ENCODE data around the gene ARMC9.
A peak's percentile ranks its signal among the peaks of the same experiment; 100 is the strongest.

Gene ARMC9

DNA sequence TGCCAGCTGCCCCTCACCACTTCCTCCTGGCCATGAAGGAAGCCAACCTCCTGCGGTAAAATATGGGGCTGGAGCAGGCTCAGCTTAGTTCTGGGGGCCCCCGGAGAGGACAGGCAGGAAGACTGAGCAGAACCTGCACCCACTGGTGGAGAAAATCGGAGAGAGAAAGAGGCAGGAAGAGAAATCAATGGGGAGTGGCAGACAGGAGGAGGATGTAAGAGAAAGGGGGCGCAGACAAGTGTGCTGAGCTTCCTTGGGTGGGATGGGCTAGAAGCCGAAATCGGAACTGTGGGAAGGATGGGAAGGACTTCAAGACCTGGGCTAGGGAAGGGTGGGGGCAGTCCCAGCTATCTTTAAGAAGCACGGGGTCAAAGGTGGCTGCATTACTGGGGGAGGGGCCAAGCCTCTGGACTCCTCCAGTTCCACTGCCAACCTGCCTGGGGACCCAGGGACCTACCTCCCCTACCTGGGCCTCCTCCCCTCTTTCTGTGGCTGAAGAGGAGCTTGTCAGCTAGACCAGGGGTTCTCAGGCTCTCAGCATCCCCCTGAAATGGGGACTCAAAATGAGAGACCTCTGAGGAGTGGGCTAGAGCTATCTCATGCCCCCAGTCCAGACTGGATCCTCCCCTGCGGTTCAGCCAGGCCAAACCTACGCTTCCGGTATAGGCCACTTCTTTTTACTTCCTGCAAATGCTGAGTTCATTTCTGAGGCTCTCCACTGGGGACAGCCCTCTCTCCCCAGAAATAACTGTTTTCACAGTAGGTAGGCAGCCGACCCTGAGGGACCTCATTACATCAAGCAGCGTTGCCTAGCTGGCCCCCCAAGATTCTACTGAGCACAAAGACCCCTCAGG, 163.5 kb downstream of the ARMC9 start:
- TF ChIP-seq CTCF (IDR thresholded peaks at IDR 0.05; ENCODE audit: control insufficient read depth, insufficient read depth, low read depth, low read length, missing control alignments): no peak
- DNase-seq (ENCODE audit: low read depth): no peak
- H3K4me3 ChIP-seq (ENCODE audit: control insufficient read depth, low read depth, low read length): no peak overlapping the region

DNA sequence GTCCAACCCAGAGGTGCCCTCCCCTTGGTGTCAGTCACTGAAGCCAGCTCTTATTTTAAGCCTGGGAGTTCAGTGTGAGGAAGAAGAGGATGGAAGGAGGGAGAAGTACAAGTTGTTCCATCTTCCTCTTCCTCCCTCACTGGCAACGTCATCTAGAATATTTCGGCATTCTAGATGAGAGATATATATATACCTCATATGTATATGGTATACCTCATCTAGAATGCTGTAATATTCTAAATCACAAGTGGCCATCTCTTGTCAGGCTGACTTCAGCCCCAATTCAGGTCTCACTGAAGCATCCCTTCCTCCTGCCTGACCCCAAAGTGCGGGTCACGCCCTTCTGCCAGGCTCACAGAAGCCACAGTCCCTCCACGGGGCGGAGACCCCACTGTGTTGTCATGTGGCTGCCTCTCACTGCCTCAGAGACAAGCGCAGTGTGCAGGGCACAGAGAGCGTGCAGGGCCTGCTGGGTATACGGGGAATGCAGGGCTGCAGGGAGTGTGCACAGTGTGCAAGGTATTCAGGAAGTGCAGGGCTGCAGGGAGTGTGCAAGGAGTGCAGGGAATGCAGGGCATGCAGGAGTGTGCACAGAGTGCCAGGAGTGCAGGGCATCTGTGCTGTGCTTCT, 164.2 kb downstream of the ARMC9 start:
- no peak for TF ChIP-seq CTCF (IDR thresholded peaks at IDR 0.05; ENCODE audit: control insufficient read depth, insufficient read depth, low read depth, low read length, missing control alignments)
- no peak for DNase-seq (ENCODE audit: low read depth)
- H3K4me3 ChIP-seq (ENCODE audit: control insufficient read depth, low read depth, low read length): no peak overlapping the region

DNA sequence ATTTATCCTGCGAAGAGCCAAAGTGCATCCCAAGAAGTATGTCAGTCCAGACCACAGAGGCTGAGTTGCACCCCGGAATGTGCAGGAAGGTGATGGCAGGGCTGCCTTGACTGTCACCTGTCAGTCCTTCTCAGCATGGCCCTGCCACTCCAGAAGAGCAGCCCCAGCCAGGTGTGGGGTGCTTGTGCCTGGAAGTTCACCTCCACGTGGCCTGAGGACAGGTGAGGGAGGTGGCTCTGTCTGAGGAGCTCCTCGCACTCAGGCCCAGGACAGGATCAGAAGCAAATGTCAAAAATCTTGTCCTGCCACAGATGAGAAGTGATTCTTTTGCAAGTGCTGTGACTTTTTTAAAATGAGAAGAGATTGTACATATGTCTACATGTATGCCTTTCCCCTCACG, 165.6 kb downstream of the ARMC9 start:
- DNase-seq (ENCODE audit: low read depth): no peak
- H3K4me3 ChIP-seq (ENCODE audit: control insufficient read depth, low read depth, low read length): no peak overlapping the region
- TF ChIP-seq CTCF (IDR thresholded peaks at IDR 0.05; ENCODE audit: control insufficient read depth, insufficient read depth, low read depth, low read length, missing control alignments): no peak

- peak; percentile 18 for DNase-seq (ENCODE audit: low read depth)
- TF ChIP-seq CTCF (IDR thresholded peaks at IDR 0.05; ENCODE audit: control insufficient read depth, insufficient read depth, low read depth, low read length, missing control alignments): no peak
- no peak overlapping the region for H3K4me3 ChIP-seq (ENCODE audit: control insufficient read depth, low read depth, low read length)
Observed at GRCh38 chr2:231364961-231365810, 166.8 kb downstream of the ARMC9 start.

- no peak overlapping the region for H3K4me3 ChIP-seq (ENCODE audit: control insufficient read depth, low read depth, low read length)
Observed at GRCh38 chr2:231367178-231367577, 168.7 kb downstream of the ARMC9 start.

More at GRCh38 chr2:231367178-231367577, 168.7 kb downstream of the ARMC9 start:
- no peak for TF ChIP-seq CTCF (IDR thresholded peaks at IDR 0.05; ENCODE audit: control insufficient read depth, insufficient read depth, low read depth, low read length, missing control alignments)
- DNase-seq (ENCODE audit: low read depth): no peak
